Heart right ventricle (tissue), 16 donors: Measurements from ENCODE around the gene TMEM14B. TPM values are rescaled to one million over a fixed set of nuclear protein-coding genes. Genes with fewer than 3 reads are reported as not detected.

Experiments used
- ATAC-seq, 8 donors: fragments of 200-7000 bp; cut with Tn5 transposase; one replicate each; pipeline ENCODE4 v1.9.1; 2020; ENCODE audit warnings: mild to moderate bottlenecking in 8 of 8, moderate library complexity in 8 of 8, moderate number of reproducible peaks in 1 of 8
- DNase-seq, 2 donors: peaks; one replicate each; pipeline ENCODE4 v3.0.0-alpha.2; 2020
- H3K27ac ChIP-seq, 10 donors: fragments of 200-600 bp; sonication (generic) in 2 of 10; one replicate each; pipeline versions ENCODE4 v1.5.0 to v1.8.0; 2020 to 2022; ENCODE audit warnings: mild to moderate bottlenecking in 3 of 10
- H3K27me3 ChIP-seq, 7 donors: fragments of 200-600 bp; one replicate each; pipeline ENCODE4 v1.8.0; 2021 to 2022; ENCODE audit warnings: mild to moderate bottlenecking in 2 of 7
- H3K36me3 ChIP-seq, 9 donors: fragments of 200-600 bp; sonication (generic) in 1 of 9; one replicate each; pipeline versions ENCODE4 v1.5.0 to v1.8.0; 2020 to 2022; ENCODE audit warnings: mild to moderate bottlenecking in 2 of 9
- H3K4me1 ChIP-seq, 9 donors: fragments of 200-600 bp; sonication (generic) in 1 of 9; one replicate each; pipeline versions ENCODE4 v1.5.0 to v1.8.0; 2020 to 2022; ENCODE audit warnings: mild to moderate bottlenecking in 4 of 9
- H3K4me3 ChIP-seq, 10 donors: fragments of 200-600 bp; sonication (generic) in 2 of 10; one replicate each; pipeline versions ENCODE4 v1.5.0 to v1.8.0; 2020 to 2022; ENCODE audit warnings: mild to moderate bottlenecking in 7 of 10, moderate library complexity in 2 of 10
- H3K9me3 ChIP-seq, 11 donors: fragments of 200-600 bp in 10 of 11; sonication (generic) in 2 of 11; one replicate each; pipeline versions ENCODE4 v1.5.0 to v1.8.0; 2013 to 2022; ENCODE audit warnings: mild to moderate bottlenecking in 2 of 11, control low read depth in 1 of 11, moderate library complexity in 1 of 11
- CTCF ChIP-seq, 9 donors: fragments of 200-600 bp; sonication (generic) in 2 of 9; IDR thresholded peaks; one replicate each; pipeline versions ENCODE4 v1.5.0 to v1.8.0; 2021 to 2022; ENCODE audit warnings: antibody characterized with exemption in 9 of 9, mild to moderate bottlenecking in 5 of 9, moderate library complexity in 1 of 9
- WGBS, 2 donors: extraction: QIAGEN DNeasy Blood & Tissue Kit; methylation state at CpG; one replicate each; pipeline ENCODE4 v1.1.7; 2013; ENCODE audit warnings: inconsistent platforms in 1 of 2; 5-methylcytosine and 5-hydroxymethylcytosine counted together
- intact Hi-C, 10 donors: fragments of 100-400 bp; cut with DNase I; formaldehyde crosslinking; loops; one replicate each; pipeline versions ENCODE4 v1.11.1 to v1.14.2; 2022
- long read RNA-seq, 3 donors: library from polyadenylated mRNA; unstranded; transcript quantifications; one replicate each; pipeline ENCODE4 v2.0.0, GENCODE V29; 2020 to 2021
- polyA plus RNA-seq, 2 donors: library from polyadenylated mRNA; stranded (reverse); fragments of 200-250 nt; gene quantifications; one replicate each; pipeline ENCODE4 v1.2.3, GENCODE V29; 2013
- total RNA-seq, 10 donors: library from RNA; stranded (reverse); fragmentation: NEBNext Ultra II Directional in 3 of 10; extraction: Animal tissue kit (Norgen Biotek cat#: 25700) in 3 of 10; gene quantifications; one replicate each; pipeline versions ENCODE4 v1.2.1 to v1.2.4, GENCODE V29; 2021 to 2023
- donor health status: Arrhythmogenic right ventricular cardiomyopathy.
- donor health status: ischemic (EF 13 %, LVEDD 7.1; RV severe dilation, severe dysfunction).
- donor health status: healthy with polysubstance abuse.
- donor health status: DM: no; HTN: yes; CAD: no.
- donor health status: DM: no; HTN: no; CAD: no.
- donor health status: ischemic (EF 25% LVEDD 6.9; RV normal size, moderate dysfunction).
- donor health status: ischemic (EF 25% LVEDD 5.7; RV mildly dilated, moderate dysfunction).
- donor health status: healthy.
- donor health status: DM: yes; HTN: yes; CAD: no.
- donor health status: Ischemic cardiomyopathy.
- donor health status: ischemic (EF 35%, LVEDD 5.7; RV mildly dilated, moderate dysfunction).
- donor health status: nonischemic (EF 11% LVEDD 7.7; RV severe dilation, severe dysfunction).
- donor health status: DM: yes; HTN: yes; CAD: no.
- donor health status: PGD.
- donor health status: ischemic (EF 29% LVEDD 5.4; RV normal size, mild dysfunction).
- donor health status: nonischemic (EF 23%, LVEDD 6.1; RV moderate dilation, normal function).

TMEM14B gene
- total RNA-seq (100 to 1,000 TPM in 9 of 10 donors, 10 to 100 TPM in 1; 93.5 to 116 (median 108) TPM), polyA plus RNA-seq (10 to 100 TPM; 64.5 to 71.2 TPM)
- long read RNA-seq, donor 1, transcript TMEM14B-201 (5 exons, 787 nt): minor isoform, 10 of 105 reads
- long read RNA-seq, donor 1, transcript TMEM14B-202 (6 exons, 975 nt): major isoform, 86 of 105 reads
- long read RNA-seq, donor 1, partial matches to known transcripts: 0 of 105 reads
- long read RNA-seq, donor 1, other reads (novel, unspliced or antisense): 7 of 105 reads
- long read RNA-seq, donor 2, transcript TMEM14B-202 (6 exons, 975 nt): major isoform, 94 of 113 reads
- long read RNA-seq, donor 2, transcript TMEM14B-201 (5 exons, 787 nt): minor isoform, 8 of 113 reads
- long read RNA-seq, donor 2, partial matches to known transcripts: 1 of 113 reads
- long read RNA-seq, donor 2, other reads (novel, unspliced or antisense): 8 of 113 reads
- long read RNA-seq, donor 3, transcript TMEM14B-202 (6 exons, 975 nt): major isoform, 31 of 31 reads
- long read RNA-seq, donor 3, partial matches to known transcripts: 0 of 31 reads
- long read RNA-seq, donor 3, other reads (novel, unspliced or antisense): 0 of 31 reads

- DNase-seq: peak; percentile 100
- intact Hi-C loops: loop anchor here in 6 of 10 donors (1.0 to 5.0 kb wide), 6 partner anchors 24 to 55 kb away; partner anchors contain the start of genes C6orf52 (in 4 of the 6), PAK1IP1 (in 4 of the 6) and TMEM14C (in 4 of the 6)
- WGBS, 2 donors: 2% methylated on average over 51 to 52 of the region's 52 CpGs
- H3K27ac ChIP-seq: peak within 1 kb of the TSS in 9 of 10 donors; percentile 72 to 91 (median 84)
- no peak for TF ChIP-seq CTCF (IDR thresholded peaks at IDR 0.05)
- H3K4me1 ChIP-seq: peaks cover 8 to 40% (median 25%) of the 10 kb centered on the region in 9 donors
- peak; percentile 99 to 100 (median 99) for ATAC-seq
- H3K4me3 ChIP-seq: peak within 1 kb of the TSS; percentile 59 to 82 (median 74)
- no peaks in the 10 kb centered on the region for H3K27me3 ChIP-seq
- H3K9me3 ChIP-seq: no peaks in the 10 kb centered on the region
- H3K36me3 ChIP-seq: peaks cover 0 to 53% (median 0%) of the 10 kb centered on the region in 9 donors
These were observed at the start of gene TMEM14B for GRCh38 chr6:10747251-10747972. TSS of gene TMEM14B (plus strand) at chr6:10747805. CDS start at chr6:10749246, 1,441 bp downstream.

- DNase-seq: no peak
- TF ChIP-seq CTCF (IDR thresholded peaks at IDR 0.05): no peak
- ATAC-seq: no peak
- Histone ChIP-seq H3K9me3 (peaks cover 0 to 11% (median 0%) of the 10 kb centered on the region in 11 donors), H3K27me3 (no peaks in the 10 kb centered on the region), H3K36me3 (peaks cover 0 to 19% (median 14%) of the 10 kb centered on the region in 9 donors), H3K27ac (no peak overlapping the region), H3K4me3 (no peak overlapping the region), H3K4me1 (no peaks in the 10 kb centered on the region)
- intact Hi-C loops: no loop called here
- 85 to 89% methylated on average over 8 of the region's 8 CpGs for WGBS, 2 donors
These were observed 33.6 kb upstream of the TMEM14B start for GRCh38 chr6:10713962-10714361.

GRCh38 chr6:10719296-10719963 lies 28.2 kb upstream of the TMEM14B start:
- ATAC-seq (no peak), DNase-seq (peak in 1 of 2 donors; percentile 12)
- TF ChIP-seq CTCF (IDR thresholded peaks at IDR 0.05): no peak
- Histone ChIP-seq H3K4me1 (peaks cover 5 to 34% (median 20%) of the 10 kb centered on the region in 9 donors), H3K4me3 (peak overlapping the region in 9 of 10 donors; percentile 49 to 82 (median 72)), H3K27me3 (no peaks in the 10 kb centered on the region), H3K36me3 (peaks cover 0 to under 1% (median 0%) of the 10 kb centered on the region in 9 donors), H3K9me3 (peaks cover 0 to 17% (median 0%) of the 10 kb centered on the region in 11 donors), H3K27ac (peak overlapping the region in 9 of 10 donors; percentile 80 to 98 (median 95))
- intact Hi-C loops: no loop called here
- 75 to 77% methylated on average over 8 of the region's 8 CpGs for WGBS, 2 donors
